HepG2 (cell line): Measurements from ENCODE around the gene PLBD2.

Experiments used
- EHMT2 ChIP-seq: fragments of 200-600 bp; sonication (generic); IDR thresholded peaks from 2 replicates; pipeline ENCODE4 v1.7.0; 2017; ENCODE audit warnings: antibody characterized with exemption, low read depth, low read length, borderline replicate concordance
- ESRRA ChIP-seq: sonication (generic); formaldehyde crosslinking; IDR thresholded peaks from 2 replicates; pipeline ENCODE4 v1.5.1; 2020; ENCODE audit warnings: mild to moderate bottlenecking, low read depth, missing genetic modification reagents
- RFX5 ChIP-seq: IDR thresholded peaks from 2 replicates; pipeline ENCODE4 v1.6.1; 2011; ENCODE audit warnings: low read depth, low read length, improper control_type of control experiment
- THRA ChIP-seq: sonication (generic); formaldehyde crosslinking; IDR thresholded peaks from 2 replicates; pipeline ENCODE4 v1.4.0; 2020; ENCODE audit warnings: missing genetic modification reagents, borderline replicate concordance
- U2AF2 ChIP-seq: fragments of 200-400 bp; formaldehyde crosslinking; IDR thresholded peaks from 2 replicates; pipeline ENCODE4 v1.6.1; 2017; ENCODE audit warnings: low read depth, mild to moderate bottlenecking, low read length
- ZNF556 ChIP-seq: sonication (generic); formaldehyde crosslinking; IDR thresholded peaks from 2 replicates; pipeline ENCODE4 v1.4.0; 2020; ENCODE audit warnings: mild to moderate bottlenecking, missing genetic modification reagents, borderline replicate concordance
- ZNF792 ChIP-seq: IDR thresholded peaks from 2 replicates; pipeline ENCODE4 v1.6.1; 2016

GRCh38 chr12:113320401-113320800 lies 38.0 kb upstream of the PLBD2 start:
- TF ChIP-seq RFX5 = no peak
- no peak for TF ChIP-seq ESRRA (CRISPR knock-in tag)
- no peak for TF ChIP-seq ZNF792 (CRISPR knock-in tag)
- no peak for TF ChIP-seq U2AF2
- no peak for TF ChIP-seq EHMT2
- TF ChIP-seq THRA (CRISPR knock-in tag) = no peak
- TF ChIP-seq ZNF556 (CRISPR knock-in tag) = no peak
